ENCODE measurements around the gene SH3TC2.

- TF ChIP-seq CTCF (conservative IDR thresholded peaks at IDR 0.05), result no peak
- TF ChIP-seq ZFX (IDR thresholded peaks at IDR 0.05), result no peak
These were observed 37.1 kb upstream of the SH3TC2 start for GRCh38 chr5:149099920-149100319.

Data from C4-2B (cell line).